Measurements from ENCODE around the gene LRRC53. TPM values are rescaled to one million over a fixed set of nuclear protein-coding genes. Genes with fewer than 3 reads are reported as not detected.
A peak's percentile ranks its signal among the peaks of the same experiment; 100 is the strongest.

LRRC53 gene
- total RNA-seq, 8 experiments from 2014 or later: 0.11 to 0.29 (median 0.18) TPM; not detected in 3

GRCh38 chr1:74457253-74457652 lies 55.2 kb downstream of the LRRC53 start:
- no peak overlapping the region for H3K27ac ChIP-seq
- ATAC-seq (replicated peaks in 6 of 8): peak in 5 of 8 experiments; percentile 93 to 97 (median 95)
- peaks cover 6 to 22% of the 10 kb centered on the region in 2 donors for H3K4me1 ChIP-seq (replicated peaks in 1 of 2)
- H3K4me3 ChIP-seq: no peak overlapping the region
- in situ Hi-C loops (cut with MboI; ENCODE audit: low pct_unique_long_range_greater_than_20kb in 2 of 9, low sequenced_read_pairs in 9 of 9, unreplicated experiment in 9 of 9): no loop called here
- WGBS, 10 experiments: 22 to 70% (median 45%) methylated on average over 1 to 2 of the region's 2 CpGs; no CpG with 5 or more reads in 1 of the 10 experiments

- ATAC-seq (replicated peaks in 6 of 8): no peak
- Histone ChIP-seq H3K27ac (no peak overlapping the region), H3K4me3 (no peak overlapping the region), H3K4me1 (replicated peaks in 1 of 2) (peaks cover 6 to 22% of the 10 kb centered on the region in 2 donors)
- in situ Hi-C loops (cut with MboI; ENCODE audit: low pct_unique_long_range_greater_than_20kb in 2 of 9, low sequenced_read_pairs in 9 of 9, unreplicated experiment in 9 of 9): no loop called here
Measured at GRCh38 chr1:74455390-74455789, 57.0 kb downstream of the LRRC53 start.

DNA sequence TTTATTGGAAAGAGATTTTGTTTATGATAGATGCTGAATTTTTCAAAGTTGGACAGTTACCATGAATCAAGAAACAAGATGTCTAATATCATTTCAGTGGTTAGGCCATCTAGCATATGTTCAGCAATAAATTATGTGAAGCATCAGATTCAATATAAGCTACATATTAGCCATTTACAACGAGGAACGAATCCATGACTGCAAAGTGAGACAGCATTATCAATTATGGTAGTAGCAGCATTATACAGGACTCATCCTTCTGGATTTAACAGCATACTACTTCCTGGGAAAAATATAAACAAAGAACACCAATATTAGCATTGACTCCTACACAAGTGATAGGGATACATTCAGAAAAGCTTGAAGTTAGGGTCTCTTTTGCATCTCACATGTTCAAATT lies 59.1 kb downstream of the LRRC53 start:
- in situ Hi-C loops (cut with MboI; ENCODE audit: low pct_unique_long_range_greater_than_20kb in 2 of 9, low sequenced_read_pairs in 9 of 9, unreplicated experiment in 9 of 9): no loop called here
- Histone ChIP-seq H3K4me3 (no peak overlapping the region), H3K4me1 (replicated peaks in 1 of 2) (peaks cover 6 to 22% of the 10 kb centered on the region in 2 donors), H3K27ac (no peak overlapping the region)
- 0 to 91% (median 42%) methylated on average over 2 of the region's 2 CpGs; no CpG with 5 or more reads in 1 of the 10 experiments for WGBS, 10 experiments
- peak in 2 of 8 experiments; percentile 58 to 63 for ATAC-seq (replicated peaks in 6 of 8)

GRCh38 chr1:74452035-74452434 lies 60.4 kb downstream of the LRRC53 start:
- in situ Hi-C loops (cut with MboI; ENCODE audit: low pct_unique_long_range_greater_than_20kb in 2 of 9, low sequenced_read_pairs in 9 of 9, unreplicated experiment in 9 of 9): no loop called here
- WGBS, 10 experiments: 15 to 100% (median 79%) methylated on average over 1 of the region's 1 CpG
- no peak overlapping the region for H3K27ac ChIP-seq

GRCh38 chr1:74437035-74437434 lies 75.4 kb downstream of the LRRC53 start:
- Histone ChIP-seq H3K4me3 (no peak overlapping the region), H3K4me1 (replicated peaks in 1 of 2) (no peaks in the 10 kb centered on the region), H3K27ac (no peak overlapping the region)
- ATAC-seq (replicated peaks in 6 of 8): no peak
- in situ Hi-C loops (cut with MboI; ENCODE audit: low pct_unique_long_range_greater_than_20kb in 2 of 9, low sequenced_read_pairs in 9 of 9, unreplicated experiment in 9 of 9): no loop called here
- WGBS, 10 experiments: 0 to 100% (median 96%) methylated on average over 1 of the region's 1 CpG; no CpG with 5 or more reads in 1 of the 10 experiments

More at GRCh38 chr1:74452035-74452434, 60.4 kb downstream of the LRRC53 start:
- peaks cover 0 to 12% of the 10 kb centered on the region in 2 donors for H3K4me1 ChIP-seq (replicated peaks in 1 of 2)
- H3K4me3 ChIP-seq: no peak overlapping the region
- ATAC-seq (replicated peaks in 6 of 8): no peak

- in situ Hi-C loops (cut with MboI; ENCODE audit: low pct_unique_long_range_greater_than_20kb in 2 of 9, low sequenced_read_pairs in 9 of 9, unreplicated experiment in 9 of 9): no loop called here
- WGBS, 10 experiments: 0 to 94% (median 57%) methylated on average over 1 of the region's 1 CpG; no CpG with 5 or more reads in 2 of the 10 experiments
- ATAC-seq (replicated peaks in 6 of 8): no peak
Measured at GRCh38 chr1:74436078-74436477, 76.3 kb downstream of the LRRC53 start.

DNA sequence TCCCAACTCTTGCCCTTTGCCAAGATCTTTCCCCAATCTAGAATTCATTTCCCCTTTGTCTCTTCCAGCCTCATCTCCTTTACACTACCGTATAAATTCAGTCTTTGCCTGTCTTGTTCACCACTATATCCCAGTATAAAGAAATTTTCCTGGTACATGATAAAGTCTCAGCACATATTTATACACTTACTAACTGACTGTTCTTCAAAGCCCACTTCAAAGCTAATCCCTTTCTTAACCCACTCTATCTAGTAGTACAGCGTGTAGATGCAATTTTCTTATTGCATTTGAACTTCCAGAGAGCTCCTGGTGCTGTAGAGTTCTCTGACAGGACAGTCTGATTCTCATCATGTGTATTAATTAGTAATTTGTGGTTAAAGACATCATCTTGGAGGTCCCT lies 78.1 kb downstream of the LRRC53 start:
- ATAC-seq (replicated peaks in 6 of 8): no peak
- no peak overlapping the region for H3K4me3 ChIP-seq
- peaks cover 9 to 14% of the 10 kb centered on the region in 2 donors for H3K4me1 ChIP-seq (replicated peaks in 1 of 2)
- in situ Hi-C loops (cut with MboI; ENCODE audit: low pct_unique_long_range_greater_than_20kb in 2 of 9, low sequenced_read_pairs in 9 of 9, unreplicated experiment in 9 of 9): no loop called here
- WGBS, 10 experiments: 12 to 100% (median 93%) methylated on average over 1 to 2 of the region's 2 CpGs; no CpG with 5 or more reads in 1 of the 10 experiments
- H3K27ac ChIP-seq: no peak overlapping the region

More at GRCh38 chr1:74436078-74436477, 76.3 kb downstream of the LRRC53 start:
- Histone ChIP-seq H3K4me3 (no peak overlapping the region), H3K4me1 (replicated peaks in 1 of 2) (no peaks in the 10 kb centered on the region), H3K27ac (no peak overlapping the region)

GRCh38 chr1:74432325-74432724 lies 80.1 kb downstream of the LRRC53 start:
- Histone ChIP-seq H3K4me1 (replicated peaks in 1 of 2) (peaks cover 9 to 15% of the 10 kb centered on the region in 2 donors), H3K27ac (no peak overlapping the region), H3K4me3 (no peak overlapping the region)
- ATAC-seq (replicated peaks in 6 of 8): no peak
- WGBS, 10 experiments: 0 to 80% (median 13%) methylated on average over 1 of the region's 1 CpG; no CpG with 5 or more reads in 2 of the 10 experiments
- in situ Hi-C loops (cut with MboI; ENCODE audit: low pct_unique_long_range_greater_than_20kb in 2 of 9, low sequenced_read_pairs in 9 of 9, unreplicated experiment in 9 of 9): no loop called here

- in situ Hi-C loops (cut with MboI; ENCODE audit: low pct_unique_long_range_greater_than_20kb in 2 of 9, low sequenced_read_pairs in 9 of 9, unreplicated experiment in 9 of 9): no loop called here
- no peak for ATAC-seq (replicated peaks in 6 of 8)
Measured at GRCh38 chr1:74431531-74431930, 80.9 kb downstream of the LRRC53 start.

DNA sequence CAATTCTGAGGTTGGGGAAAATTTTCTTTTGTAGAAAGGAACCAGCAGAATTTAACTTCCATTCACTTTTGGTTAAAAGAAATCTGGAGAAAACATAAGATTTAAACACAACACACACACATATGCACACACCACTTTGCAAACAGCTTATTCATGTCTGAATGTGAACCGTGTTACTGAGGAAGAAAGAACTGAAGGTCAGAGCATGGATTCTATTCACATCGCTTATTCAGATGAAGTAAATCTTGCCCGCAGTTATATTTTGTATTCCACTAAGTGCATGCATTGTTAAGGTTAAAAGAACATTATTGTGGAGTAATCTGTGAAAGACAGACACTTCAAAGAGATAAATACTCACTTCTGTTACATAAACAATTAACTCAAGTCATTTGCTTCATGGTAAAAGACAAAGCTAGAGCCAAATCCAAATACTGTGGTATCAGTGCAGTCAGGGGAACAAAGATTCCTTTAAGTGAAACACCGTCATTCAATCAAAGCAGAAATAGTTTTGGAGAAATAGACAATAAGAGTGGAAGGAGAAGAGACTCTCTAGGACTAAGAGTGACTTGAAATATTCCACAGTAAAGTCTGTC lies 82.0 kb downstream of the LRRC53 start:
- in situ Hi-C loops (cut with MboI; ENCODE audit: low pct_unique_long_range_greater_than_20kb in 2 of 9, low sequenced_read_pairs in 9 of 9, unreplicated experiment in 9 of 9): no loop called here
- WGBS, 10 experiments: 0 to 67% (median 40%) methylated on average over 1 to 4 of the region's 4 CpGs; no CpG with 5 or more reads in 1 of the 10 experiments

More at GRCh38 chr1:74431531-74431930, 80.9 kb downstream of the LRRC53 start:
- Histone ChIP-seq H3K27ac (no peak overlapping the region), H3K4me1 (replicated peaks in 1 of 2) (peaks cover 13 to 17% of the 10 kb centered on the region in 2 donors), H3K4me3 (no peak overlapping the region)
- WGBS, 10 experiments: 39 to 100% (median 91%) methylated on average over 2 to 4 of the region's 4 CpGs

GRCh38 chr1:74429580-74429979 lies 82.8 kb downstream of the LRRC53 start:
- WGBS, 10 experiments: 6 to 90% (median 71%) methylated on average over 1 to 3 of the region's 3 CpGs; no CpG with 5 or more reads in 3 of the 10 experiments
- in situ Hi-C loops (cut with MboI; ENCODE audit: low pct_unique_long_range_greater_than_20kb in 2 of 9, low sequenced_read_pairs in 9 of 9, unreplicated experiment in 9 of 9): no loop called here
- Histone ChIP-seq H3K4me3 (no peak overlapping the region), H3K4me1 (replicated peaks in 1 of 2) (peaks cover 20 to 23% of the 10 kb centered on the region in 2 donors), H3K27ac (no peak overlapping the region)
- ATAC-seq (replicated peaks in 6 of 8): peak in 3 of 8 experiments; percentile 28 to 65 (median 39)

More for the DNA sequence above, 82.0 kb downstream of the LRRC53 start:
- Histone ChIP-seq H3K4me3 (no peak overlapping the region), H3K27ac (no peak overlapping the region), H3K4me1 (replicated peaks in 1 of 2) (peaks cover 20 to 23% of the 10 kb centered on the region in 2 donors)
- ATAC-seq (replicated peaks in 6 of 8): peak in 5 of 8 experiments; percentile 71 to 84 (median 77)

DNA sequence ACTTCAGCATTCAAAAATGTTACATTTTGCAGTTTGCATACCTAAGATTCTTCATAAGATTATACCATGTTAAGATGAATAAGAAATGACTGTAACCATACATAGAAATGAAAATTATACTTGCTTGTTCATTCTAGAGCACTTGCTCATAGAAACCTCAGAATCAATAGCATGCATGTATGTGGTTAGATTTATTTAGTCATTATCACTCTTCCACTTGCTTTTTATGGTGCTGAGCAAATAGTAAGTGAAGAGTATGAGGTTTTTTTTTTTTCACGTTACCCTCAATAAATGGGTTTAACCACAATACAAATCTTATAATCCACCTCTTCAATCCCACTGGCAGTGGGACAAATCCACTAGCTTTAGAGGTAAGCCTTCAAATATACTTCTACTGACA lies 84.7 kb downstream of the LRRC53 start:
- H3K4me1 ChIP-seq (replicated peaks in 1 of 2): peaks cover 20 to 29% of the 10 kb centered on the region in 2 donors
- no peak for ATAC-seq (replicated peaks in 6 of 8)
- H3K4me3 ChIP-seq: no peak overlapping the region
- no peak overlapping the region for H3K27ac ChIP-seq
- in situ Hi-C loops (cut with MboI; ENCODE audit: low pct_unique_long_range_greater_than_20kb in 2 of 9, low sequenced_read_pairs in 9 of 9, unreplicated experiment in 9 of 9): no loop called here
- WGBS, 10 experiments: 0 to 92% (median 75%) methylated on average over 1 of the region's 1 CpG; no CpG with 5 or more reads in 3 of the 10 experiments

DNA sequence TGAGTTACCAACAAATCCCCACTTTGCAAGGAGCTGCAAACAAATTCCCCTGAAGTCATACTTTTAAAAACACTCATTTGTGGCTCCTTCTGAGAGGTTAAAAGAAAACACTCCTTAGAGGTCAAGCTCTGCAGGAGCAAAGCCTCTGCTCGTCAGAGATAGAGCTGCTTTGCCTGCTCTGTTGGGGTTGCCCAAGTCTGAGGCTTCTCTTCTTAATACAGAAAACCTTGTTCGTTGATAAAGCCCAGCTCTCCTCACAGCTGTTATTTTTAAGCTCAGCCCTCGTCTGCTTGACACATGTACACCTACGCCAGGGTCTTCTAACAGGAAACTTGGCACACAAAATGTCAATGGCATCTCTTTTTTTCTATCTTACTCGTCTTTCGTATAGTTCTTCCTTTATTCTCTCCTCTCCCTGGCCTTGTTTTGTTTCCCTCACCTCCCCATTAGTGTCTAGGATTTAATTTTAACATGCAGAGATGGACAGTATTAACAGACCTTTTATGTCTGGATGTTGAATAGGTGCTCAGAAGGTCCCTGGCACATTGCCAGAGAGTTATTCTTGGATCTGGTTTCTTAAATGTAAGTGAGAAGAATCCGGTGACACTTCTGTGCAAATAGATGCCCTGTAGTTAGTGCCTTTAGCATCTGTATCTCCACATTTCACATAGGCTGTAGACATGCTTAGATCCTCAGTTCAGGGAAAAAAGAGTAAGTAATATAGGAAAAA lies 86.0 kb downstream of the LRRC53 start:
- H3K4me1 ChIP-seq (replicated peaks in 1 of 2): peaks cover 20 to 29% of the 10 kb centered on the region in 2 donors
- no peak overlapping the region for H3K4me3 ChIP-seq
- H3K27ac ChIP-seq: no peak overlapping the region
- in situ Hi-C loops (cut with MboI; ENCODE audit: low pct_unique_long_range_greater_than_20kb in 2 of 9, low sequenced_read_pairs in 9 of 9, unreplicated experiment in 9 of 9): no loop called here
- WGBS, 10 experiments: 11 to 85% (median 55%) methylated on average over 3 to 7 of the region's 7 CpGs
- peak in 1 of 8 experiments; percentile 12 for ATAC-seq (replicated peaks in 6 of 8)

Data from motor neuron (in vitro differentiated cells).